ENCODE data around the gene DPH3.

- TF ChIP-seq CTCF (conservative IDR thresholded peaks at IDR 0.05), result no peak
- TF ChIP-seq ZFX (IDR thresholded peaks at IDR 0.05), result no peak
These were observed 7.4 kb downstream of the DPH3 start for GRCh38 chr3:16257309-16257708.
